SK-N-MC (cell line): ENCODE measurements around the gene CMTM1.

Experiments
- DNase-seq: peaks from one replicate; pipeline ENCODE4 v3.0.0-alpha.2; 2011; ENCODE audit warnings: low read depth, low spot score
- H3K27ac ChIP-seq: fragments of 200-600 bp; sonication (generic); 2 replicates; pipeline ENCODE4 v1.5.1; 2016; ENCODE audit warnings: mixed run types
- H3K36me3 ChIP-seq: fragments of 200-600 bp; sonication (generic); 2 replicates; pipeline ENCODE4 v1.6.1; 2017; ENCODE audit warnings: antibody characterized with exemption, low read length, mixed read lengths; ENCODE audit not compliant: insufficient read depth
- H3K4me3 ChIP-seq: fragments of 200-600 bp; sonication (generic); 2 replicates; pipeline ENCODE4 v1.5.1; 2016
- H3K9ac ChIP-seq: fragments of 200-600 bp; sonication (generic); 2 replicates; pipeline ENCODE4 v1.8.0; 2017; ENCODE audit warnings: mixed run types, mixed read lengths; ENCODE audit not compliant: insufficient read length
- H3K9me3 ChIP-seq: fragments of 200-600 bp; sonication (generic); 2 replicates; pipeline ENCODE4 v1.6.1; 2017; ENCODE audit warnings: low read depth, mild to moderate bottlenecking, antibody characterized with exemption, low read length, moderate library complexity, mixed read lengths
- EZH2 ChIP-seq: fragments of 200-600 bp; sonication (generic); IDR thresholded peaks from one replicate; pipeline ENCODE4 v1.6.1; 2017; ENCODE audit warnings: antibody characterized with exemption
- FOXP2 ChIP-seq: optimal IDR thresholded peaks from 2 replicates; pipeline ENCODE3; 2011; ENCODE audit warnings: mild to moderate bottlenecking, moderate library complexity; ENCODE audit not compliant: insufficient read depth; ENCODE audit errors: extremely low read length, control extremely low read depth
- POLR2AphosphoS5 ChIP-seq: IDR thresholded peaks from 2 replicates; pipeline ENCODE4 v1.6.1; 2012; ENCODE audit warnings: mild to moderate bottlenecking, low read depth, low read length, borderline replicate concordance

CMTM1 gene

GRCh38 chr16:66578651-66579531 lies 12.7 kb downstream of the CMTM1 start, which contains the start of gene CMTM2:
Gene CMTM2, plus strand, starts transcription at chr16:66579463. Its CDS starts 145 bp downstream, at chr16:66579608.
- Histone ChIP-seq H3K9ac (no peak within 1 kb of the TSS), H3K4me3 (no peak within 1 kb of the TSS), H3K36me3 (no peaks in the 10 kb centered on the region), H3K9me3 (no peaks in the 10 kb centered on the region), H3K27ac (no peak within 1 kb of the TSS)
- no peak for TF ChIP-seq EZH2
- TF ChIP-seq POLR2AphosphoS5: no peak
- no peak for TF ChIP-seq FOXP2
- DNase-seq: no peak

DNA sequence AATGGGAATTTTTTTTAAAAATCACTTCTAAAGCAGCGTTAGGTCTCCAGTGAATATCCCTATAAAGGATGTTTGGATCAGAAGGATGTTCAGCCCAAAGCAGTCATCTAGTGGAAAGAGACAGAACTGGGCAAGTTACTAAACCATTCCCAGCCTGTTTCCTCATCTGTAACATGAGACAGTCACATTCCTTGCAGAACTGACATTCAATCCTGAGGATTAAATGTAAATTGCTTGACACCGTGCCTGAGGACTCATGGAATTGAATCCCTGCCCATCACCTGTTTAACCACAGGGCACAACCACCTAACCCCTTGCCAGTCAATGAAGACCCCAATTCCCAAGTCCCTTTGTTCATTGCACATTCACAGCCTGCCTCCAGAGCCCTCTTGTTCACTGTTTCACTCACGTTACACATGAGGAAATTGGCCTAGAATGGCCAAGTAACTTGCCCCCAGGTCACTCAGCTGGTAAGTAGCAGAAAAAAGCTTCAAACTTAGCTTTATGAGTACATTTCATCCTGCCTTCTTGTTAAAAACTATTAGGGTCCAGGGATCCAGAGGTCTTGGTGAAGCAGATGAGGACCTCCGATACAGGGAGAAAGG lies 14.5 kb downstream of the CMTM1 start:
- H3K4me3 ChIP-seq: no peak overlapping the region
- no peaks in the 10 kb centered on the region for H3K9me3 ChIP-seq
- TF ChIP-seq POLR2AphosphoS5 (no peak), FOXP2 (no peak), EZH2 (no peak)
- H3K36me3 ChIP-seq: no peaks in the 10 kb centered on the region
- H3K27ac ChIP-seq: no peak overlapping the region
- H3K9ac ChIP-seq: no peak overlapping the region
- DNase-seq: no peak

DNA sequence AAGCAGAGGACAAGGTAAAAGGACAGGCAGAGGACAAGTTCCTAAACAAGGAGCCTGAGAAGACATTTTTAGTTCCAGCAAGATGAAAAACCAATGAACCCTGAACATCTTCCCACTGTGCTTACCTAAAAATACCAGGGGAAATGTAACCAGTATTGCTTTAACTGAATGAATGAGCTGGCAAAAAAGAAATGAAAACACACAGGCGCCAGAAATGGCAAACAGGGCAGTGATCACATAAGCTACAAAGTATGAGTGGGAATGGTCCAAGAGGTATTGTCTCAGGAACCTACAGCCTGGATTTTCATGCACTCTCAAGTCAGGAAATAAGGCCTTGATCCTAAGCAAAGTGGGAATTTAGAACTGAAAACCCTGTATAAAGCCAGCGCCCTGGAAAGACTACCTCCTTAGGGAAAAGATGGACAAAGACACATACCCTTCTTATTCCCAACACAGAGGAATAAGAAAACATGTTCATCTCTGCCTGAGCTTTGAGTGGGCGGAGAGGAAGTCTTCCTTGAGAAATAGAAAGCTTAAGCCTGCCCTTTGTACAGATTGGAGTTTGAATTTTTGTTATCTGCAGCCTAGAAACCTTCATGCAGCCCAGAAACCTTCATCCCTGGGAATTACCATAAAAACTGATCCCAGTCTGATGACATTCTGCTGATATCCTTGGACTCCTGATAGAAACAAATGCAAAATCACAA lies 15.2 kb downstream of the CMTM1 start:
- TF ChIP-seq FOXP2: no peak
- TF ChIP-seq POLR2AphosphoS5: no peak
- no peak for TF ChIP-seq EZH2
- Histone ChIP-seq H3K36me3 (no peaks in the 10 kb centered on the region), H3K27ac (no peak overlapping the region), H3K9ac (no peak overlapping the region), H3K9me3 (no peaks in the 10 kb centered on the region), H3K4me3 (no peak overlapping the region)
- DNase-seq: no peak

- H3K9me3 ChIP-seq: no peaks in the 10 kb centered on the region
- no peak overlapping the region for H3K27ac ChIP-seq
- no peaks in the 10 kb centered on the region for H3K36me3 ChIP-seq
- no peak overlapping the region for H3K9ac ChIP-seq
- H3K4me3 ChIP-seq: no peak overlapping the region
- TF ChIP-seq POLR2AphosphoS5: no peak
- TF ChIP-seq FOXP2: no peak
- TF ChIP-seq EZH2: no peak
- no peak for DNase-seq
These were observed 19.4 kb downstream of the CMTM1 start for GRCh38 chr16:66585481-66586239.

DNA sequence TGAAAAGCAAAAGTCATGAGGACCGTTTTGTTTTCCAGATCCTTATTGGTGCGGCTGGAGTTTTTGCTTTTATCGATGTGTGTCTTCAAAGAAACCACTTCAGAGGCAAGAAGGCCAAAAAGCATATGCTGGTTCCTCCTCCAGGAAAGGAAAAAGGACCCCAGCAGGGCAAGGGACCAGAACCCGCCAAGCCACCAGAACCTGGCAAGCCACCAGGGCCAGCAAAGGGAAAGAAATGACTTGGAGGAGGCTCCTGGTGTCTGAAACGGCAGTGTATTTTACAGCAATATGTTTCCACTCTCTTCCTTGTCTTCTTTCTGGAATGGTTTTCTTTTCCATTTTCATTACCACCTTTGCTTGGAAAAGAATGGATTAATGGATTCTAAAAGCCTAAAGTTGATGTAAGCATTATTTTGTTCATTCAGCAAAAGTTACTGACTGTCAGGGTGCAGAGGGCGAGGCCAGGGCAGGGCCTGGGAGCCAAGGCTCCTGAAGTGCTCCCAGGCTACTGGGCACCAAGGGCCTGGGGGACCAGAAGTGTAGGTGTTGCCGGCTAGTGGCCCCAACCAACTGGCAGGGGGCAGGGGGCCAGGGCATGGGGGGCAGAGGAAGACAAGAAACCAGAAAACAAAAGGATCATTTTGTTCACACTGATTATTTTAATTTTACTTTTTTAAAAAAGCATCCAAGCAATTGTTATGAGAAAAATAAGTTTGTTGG lies 21.8 kb downstream of the CMTM1 start:
- Histone ChIP-seq H3K36me3 (no peaks in the 10 kb centered on the region), H3K27ac (no peak overlapping the region), H3K9me3 (no peaks in the 10 kb centered on the region), H3K4me3 (no peak overlapping the region), H3K9ac (no peak overlapping the region)
- DNase-seq: no peak
- TF ChIP-seq EZH2 (no peak), FOXP2 (no peak), POLR2AphosphoS5 (no peak)

GRCh38 chr16:66588981-66589713 lies 22.9 kb downstream of the CMTM1 start:
- no peaks in the 10 kb centered on the region for H3K36me3 ChIP-seq
- H3K9ac ChIP-seq: no peak overlapping the region
- no peak overlapping the region for H3K4me3 ChIP-seq
- TF ChIP-seq FOXP2 (no peak), POLR2AphosphoS5 (no peak), EZH2 (no peak)
- no peak for DNase-seq
- H3K9me3 ChIP-seq: no peaks in the 10 kb centered on the region
- H3K27ac ChIP-seq: no peak overlapping the region

- H3K9ac ChIP-seq: no peak overlapping the region
- no peak overlapping the region for H3K27ac ChIP-seq
- H3K4me3 ChIP-seq: no peak overlapping the region
- DNase-seq: no peak
- TF ChIP-seq FOXP2 (no peak), EZH2 (no peak), POLR2AphosphoS5 (no peak)
- no peaks in the 10 kb centered on the region for H3K9me3 ChIP-seq
- no peaks in the 10 kb centered on the region for H3K36me3 ChIP-seq
These were observed 24.1 kb downstream of the CMTM1 start for GRCh38 chr16:66590322-66590721.
